Fibroblast of peridontal ligament (primary cell): Measurements from ENCODE around the gene CDX2.
"Not testable (repeated sequence)": the region's sequence is repeated elsewhere in the genome, so short reads cannot be mapped to it uniquely, and the experiment has no call there.

Experiments used
- DNase-seq: peaks from one replicate; pipeline ENCODE4 v3.0.0-alpha.2; 2010; ENCODE audit errors: extremely low read depth

CDX2 gene

GRCh38 chr13:27964741-27965323 is 4.3 kb downstream of the CDX2 start:
- no peak for DNase-seq

DNA sequence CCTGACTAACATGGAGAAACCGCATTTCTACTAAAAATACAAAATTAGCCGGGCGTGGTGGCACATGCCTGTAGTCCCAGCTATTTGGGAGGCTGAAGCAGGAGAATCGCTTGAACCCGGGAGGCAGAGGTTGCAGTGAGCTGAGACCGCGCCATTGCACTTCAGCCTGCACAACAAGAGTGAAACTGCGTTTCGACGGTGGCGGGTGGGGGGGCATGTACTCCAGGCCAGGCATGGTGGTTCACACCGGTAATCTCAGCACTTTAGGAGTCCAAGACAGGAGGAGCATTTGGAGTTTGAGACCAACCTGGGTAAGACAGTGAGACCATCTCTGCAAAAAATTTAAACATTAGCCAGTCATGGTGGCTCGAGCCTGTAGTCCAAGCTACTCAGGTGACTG is 4.9 kb downstream of the CDX2 start:
- DNase-seq, result not testable (repeated sequence)

GRCh38 chr13:27963491-27963890 is 5.6 kb downstream of the CDX2 start:
- no peak for DNase-seq

DNA sequence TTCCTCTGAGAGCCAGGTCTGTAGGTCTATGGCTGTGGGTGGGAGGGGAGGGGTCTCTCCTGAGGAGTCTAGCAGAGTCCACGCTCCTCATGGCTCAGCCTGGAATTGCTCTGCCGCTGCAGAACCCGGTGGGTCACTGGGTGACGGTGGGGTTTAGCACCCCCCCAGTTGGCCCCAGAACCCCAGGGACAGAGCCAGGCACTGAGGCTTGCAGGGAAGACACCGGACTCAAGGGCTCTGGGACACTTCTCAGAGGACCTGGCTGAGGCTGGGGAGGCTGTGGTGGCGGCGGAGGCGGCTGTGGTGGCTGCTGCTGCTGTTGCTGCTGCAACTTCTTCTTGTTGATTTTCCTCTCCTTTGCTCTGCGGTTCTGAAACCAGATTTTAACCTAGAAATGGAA is 6.1 kb downstream of the CDX2 start:
- no peak for DNase-seq

DNA sequence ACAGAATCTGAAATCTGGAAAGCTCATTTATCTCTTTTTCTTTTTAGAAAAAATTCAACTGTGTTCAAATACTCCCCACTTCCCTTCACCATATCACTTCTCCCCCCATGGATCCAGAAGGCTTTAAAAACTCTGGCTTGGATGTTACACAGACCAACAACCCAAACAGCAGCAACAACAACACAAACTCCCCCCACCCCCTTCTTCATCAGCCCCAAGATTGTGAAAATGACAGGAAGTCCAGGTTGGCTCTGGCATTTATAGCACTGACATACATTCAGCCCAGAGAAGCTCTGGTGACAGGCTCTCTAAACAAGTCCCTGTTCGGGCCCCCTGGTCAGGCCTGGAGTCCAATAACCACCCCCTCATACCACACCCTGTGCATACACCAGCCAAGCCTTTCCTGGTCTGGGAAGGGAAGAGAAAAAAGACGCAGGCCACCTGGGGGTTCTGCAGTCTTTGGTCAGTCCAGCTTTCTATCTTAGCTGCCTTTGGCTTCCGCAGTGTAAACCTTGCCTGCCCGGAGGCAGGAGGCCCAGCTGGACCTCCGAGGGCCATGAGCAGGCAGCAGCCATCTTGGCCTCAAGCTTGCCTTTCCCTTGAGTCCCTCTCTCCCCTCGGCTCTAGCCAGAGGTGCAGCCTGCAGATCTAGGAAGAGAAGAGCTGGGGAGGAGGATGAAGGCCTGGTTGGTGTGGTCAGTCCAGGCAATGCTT is 6.8 kb downstream of the CDX2 start:
- DNase-seq, result no peak

DNA sequence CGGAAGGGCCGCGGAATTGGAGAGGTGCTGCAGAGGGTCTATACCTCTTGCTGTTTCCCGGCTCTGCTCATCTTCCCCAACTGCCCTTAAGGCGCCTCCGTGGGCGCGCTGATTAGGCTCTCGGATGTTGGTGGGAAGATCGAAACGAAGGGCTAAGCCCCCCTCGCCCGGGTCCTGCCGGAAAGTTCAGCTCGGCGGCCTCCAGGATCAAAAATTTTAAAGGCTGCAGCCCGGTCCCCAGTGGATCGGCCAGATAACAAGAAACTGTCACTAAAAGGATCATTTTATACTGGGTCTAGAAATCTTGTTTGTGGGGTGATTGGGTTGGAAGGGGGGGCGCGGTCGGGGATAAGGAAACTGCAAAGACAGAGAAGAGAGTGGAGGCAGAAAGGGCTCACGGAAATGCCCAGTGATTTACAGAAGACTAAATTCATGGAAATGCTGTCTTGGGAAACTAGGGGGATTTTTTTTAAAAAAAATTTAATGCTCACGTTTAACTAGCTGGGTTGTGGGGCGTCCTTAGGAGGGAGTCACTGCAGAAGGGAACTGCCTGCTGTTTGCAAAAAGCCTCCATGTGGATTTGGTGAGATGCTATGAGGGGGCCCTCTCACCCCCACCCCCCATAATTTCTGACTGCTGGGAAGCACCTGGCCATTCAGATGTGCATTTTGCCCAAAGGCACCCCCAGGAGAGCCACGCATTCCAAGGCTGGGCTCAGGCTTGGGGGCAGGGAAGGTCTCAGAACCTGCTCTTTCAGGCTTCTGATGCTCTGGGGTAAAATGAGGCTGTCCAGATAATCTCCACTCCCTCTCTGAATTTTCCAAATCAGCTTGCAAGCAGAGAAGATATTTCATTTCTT is 7.7 kb downstream of the CDX2 start:
- no peak for DNase-seq

DNA sequence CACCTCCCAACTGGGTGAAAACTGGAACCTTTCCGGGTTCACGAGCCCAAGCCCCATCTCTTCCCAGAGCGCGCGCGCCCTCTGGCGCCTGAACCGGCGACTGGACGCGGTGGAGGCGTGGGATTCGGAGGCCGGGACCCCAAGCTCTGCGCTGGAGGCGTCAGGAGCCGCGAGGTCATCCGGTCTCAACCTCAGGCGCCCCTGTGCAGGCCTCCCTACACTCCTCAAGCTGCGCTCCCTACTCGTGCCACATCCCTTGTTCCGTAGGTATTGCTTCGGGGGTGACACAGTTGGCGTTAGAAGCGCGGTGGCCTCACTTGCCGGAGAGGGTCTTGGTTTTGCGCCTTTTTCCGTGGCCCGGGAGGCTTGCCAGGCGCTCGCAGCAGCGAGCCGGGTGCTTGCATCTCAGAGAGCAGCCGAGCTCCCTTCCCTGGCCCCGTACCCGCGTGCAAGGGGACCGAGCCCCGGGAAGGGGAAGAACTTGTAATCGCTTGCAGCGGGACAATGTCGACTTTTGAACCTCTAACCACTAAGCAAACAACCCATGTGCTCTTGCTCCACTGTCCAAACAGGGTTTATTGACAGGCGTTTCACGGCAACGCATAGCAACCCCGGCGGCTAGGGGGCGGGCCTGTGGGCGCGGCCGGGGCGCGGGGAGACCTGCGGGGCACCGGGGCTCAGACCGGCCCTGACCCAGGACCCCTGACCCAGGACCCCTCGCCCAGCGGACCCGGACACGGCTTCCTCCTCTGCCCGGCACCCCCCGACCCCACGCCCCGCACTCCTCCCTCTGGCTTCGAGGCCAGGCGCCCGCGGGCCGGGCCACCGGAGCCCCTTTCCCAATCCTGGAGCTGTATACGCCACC is 8.5 kb downstream of the CDX2 start:
- DNase-seq, result no peak

GRCh38 chr13:27959976-27960361 is 9.1 kb downstream of the CDX2 start:
- DNase-seq, result no peak

DNA sequence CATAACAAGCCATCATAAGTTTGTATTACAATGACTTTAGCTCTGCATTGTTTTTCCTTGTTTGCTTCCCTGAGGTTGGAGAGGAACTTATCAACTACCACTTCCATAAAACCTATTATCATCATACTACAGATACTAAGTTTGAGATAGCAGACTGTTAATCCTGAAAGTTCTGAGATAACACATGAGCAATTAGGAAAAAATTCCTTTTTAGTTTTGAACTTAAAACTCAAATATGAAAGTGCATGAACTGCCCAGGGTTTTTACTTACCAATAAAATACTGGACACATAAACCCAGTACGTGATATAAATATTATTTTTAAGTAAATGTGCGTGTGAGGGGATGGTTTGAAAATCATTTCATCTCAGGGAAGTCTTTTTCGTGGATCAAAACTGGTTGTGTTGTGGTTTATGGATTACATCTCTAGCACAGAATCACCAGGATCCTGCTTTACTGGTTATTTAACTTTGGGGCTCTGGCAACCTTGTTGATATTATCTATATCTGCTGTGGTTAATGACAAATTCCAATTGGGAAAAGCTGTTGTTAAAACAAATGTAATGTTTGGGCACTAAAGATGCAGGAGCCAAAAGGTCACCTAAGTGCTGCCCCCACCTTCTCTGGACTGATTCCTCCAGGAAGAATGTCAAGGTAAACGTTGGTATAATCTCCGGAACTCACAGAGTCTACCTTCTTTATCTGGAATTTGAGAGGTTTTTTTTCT is 12.4 kb downstream of the CDX2 start:
- DNase-seq, result no peak

DNA sequence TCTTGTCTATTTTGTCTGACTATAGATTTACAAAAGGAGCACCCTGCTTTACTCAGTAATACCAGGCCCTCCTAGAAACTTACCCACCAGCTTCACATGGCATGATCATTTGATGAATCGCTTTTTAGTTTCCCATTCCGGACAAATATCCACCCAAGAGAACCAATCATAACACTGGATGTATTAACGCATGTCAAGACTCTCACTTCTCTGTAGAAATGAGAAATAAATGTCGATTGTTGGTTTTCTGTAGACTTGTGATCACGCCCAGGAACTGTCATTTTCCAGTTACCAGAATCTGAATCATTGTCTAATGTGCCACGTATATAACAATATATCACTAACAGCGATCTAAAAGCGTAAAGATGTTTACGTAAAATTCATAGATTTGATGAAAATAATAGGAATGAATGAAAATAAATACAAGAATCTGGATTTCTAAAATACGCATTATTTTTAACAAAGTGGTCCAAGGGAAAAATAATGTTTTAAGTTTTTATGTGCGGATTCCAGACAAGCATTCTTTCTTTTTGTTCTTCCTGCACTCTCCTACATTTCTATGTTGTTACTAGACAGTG is 14.0 kb downstream of the CDX2 start:
- DNase-seq, result no peak

DNA sequence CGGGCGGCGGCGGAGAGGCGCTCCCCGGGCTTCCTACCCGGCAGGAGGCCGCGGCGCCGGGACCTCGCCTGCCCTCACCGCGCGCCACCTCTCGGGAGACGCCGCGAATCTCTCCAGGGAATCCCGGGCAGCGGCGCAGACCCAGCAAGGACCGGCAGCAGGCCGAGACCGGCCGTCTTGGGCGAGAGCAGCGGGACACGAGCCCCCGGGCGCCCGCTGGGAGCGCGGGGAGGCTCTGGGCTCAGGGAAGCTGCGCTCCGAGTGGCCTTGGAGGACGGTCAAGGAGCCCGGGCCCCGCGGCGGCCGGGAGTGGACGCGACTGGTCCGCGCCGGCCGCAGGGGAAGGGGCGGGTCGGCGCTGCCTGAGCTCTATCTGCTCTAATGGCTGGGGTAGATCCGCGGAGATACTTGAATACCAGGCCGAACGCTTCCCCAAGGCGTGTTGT is 14.7 kb downstream of the CDX2 start:
- no peak for DNase-seq

- DNase-seq, result peak; percentile 31
Measured at GRCh38 chr13:27953676-27954405, 15.3 kb downstream of the CDX2 start.

DNA sequence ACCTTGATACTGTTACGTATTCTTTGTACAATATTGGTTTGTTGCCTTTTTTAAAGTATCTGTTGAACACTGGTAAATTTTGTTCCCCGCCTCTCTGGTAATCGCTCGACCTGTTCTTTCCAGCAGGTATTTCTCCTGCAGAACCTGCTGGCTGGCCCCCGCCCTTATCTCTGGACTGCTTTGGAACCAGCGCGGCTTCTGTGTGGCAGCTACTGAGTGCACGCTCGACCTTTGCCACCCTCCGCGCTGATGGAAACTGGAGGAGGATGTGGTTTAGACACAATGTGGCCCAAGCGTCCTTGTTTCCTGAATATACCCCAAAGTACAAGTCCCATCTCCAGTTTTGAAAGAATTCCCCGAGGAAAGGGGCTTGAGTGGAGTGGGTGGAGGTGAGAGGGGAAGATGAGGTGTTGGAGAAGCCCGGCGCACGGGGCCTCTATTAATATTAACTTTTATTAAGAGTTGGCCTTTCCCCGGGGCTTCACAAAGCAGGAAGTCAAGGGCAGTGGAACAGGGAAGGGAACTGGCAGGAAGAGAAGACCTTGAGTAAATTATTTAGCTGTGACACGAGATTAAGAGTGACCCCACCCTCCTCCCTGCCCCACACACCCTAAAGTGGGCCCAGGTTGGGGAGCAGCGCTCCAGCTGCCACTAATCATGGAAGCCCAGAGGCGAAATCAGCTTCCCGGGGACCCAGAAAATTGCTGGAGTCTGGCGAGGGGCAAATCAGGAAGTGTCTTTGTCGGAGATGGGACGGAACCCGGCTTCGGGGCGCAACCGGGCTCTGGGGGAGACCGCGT is 16.0 kb downstream of the CDX2 start:
- DNase-seq, result no peak

DNA sequence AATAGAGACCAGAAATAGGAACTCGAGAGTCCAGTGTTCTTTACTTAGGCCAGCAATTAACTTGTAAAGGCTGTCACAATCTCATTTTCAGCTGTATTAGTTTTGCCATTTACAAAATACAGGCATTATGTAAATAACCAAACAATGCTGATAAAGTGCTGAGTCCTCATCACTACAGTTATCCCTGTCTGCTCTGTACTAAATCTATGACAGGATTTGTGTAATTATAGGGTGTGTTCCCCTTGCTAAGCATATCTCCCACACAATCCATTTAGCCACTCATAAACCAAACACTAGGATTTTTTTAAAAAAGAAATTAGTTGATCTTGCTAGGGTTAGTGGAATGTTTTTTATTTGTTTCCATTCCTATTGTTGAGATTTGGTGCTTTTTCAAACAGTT is 26.1 kb downstream of the CDX2 start:
- no peak for DNase-seq

DNA sequence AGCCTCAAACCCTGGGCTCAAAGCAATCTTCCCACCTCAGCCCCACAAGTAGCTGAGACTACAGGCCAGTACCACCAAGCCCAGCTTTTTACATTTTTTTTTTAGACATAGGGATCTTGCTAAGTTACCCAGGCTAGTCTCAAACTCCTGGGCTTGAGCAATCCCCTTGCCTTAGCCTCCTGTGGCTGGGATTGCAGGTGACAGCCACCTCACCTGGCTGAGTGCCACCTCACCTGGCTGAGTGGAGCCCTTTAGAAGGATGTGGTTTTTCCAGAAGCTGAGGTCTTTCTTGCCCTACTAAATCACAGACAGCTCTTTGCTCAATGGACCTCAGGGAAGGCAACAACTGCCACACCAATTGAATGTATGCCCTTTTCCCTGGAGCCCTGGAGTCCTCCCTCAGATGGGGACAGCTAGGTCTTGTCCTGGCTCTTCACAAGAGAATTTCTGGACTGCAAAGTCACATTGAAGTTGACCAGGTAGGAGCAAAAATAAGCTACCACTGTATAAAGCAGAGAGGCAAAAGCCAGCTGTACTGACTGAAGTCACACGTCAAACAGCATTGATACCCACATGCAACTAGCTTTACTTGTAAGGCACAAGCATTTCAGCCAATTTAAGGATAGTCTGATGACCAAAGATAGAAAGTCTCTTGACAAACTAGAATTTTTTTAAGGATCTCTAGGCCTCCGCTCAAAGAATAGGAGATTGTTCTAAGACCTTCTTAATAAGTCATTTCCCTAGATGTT is 35.4 kb downstream of the CDX2 start:
- no peak for DNase-seq

- no peak for DNase-seq
Measured at GRCh38 chr13:27933118-27933517, 36.0 kb downstream of the CDX2 start.

DNA sequence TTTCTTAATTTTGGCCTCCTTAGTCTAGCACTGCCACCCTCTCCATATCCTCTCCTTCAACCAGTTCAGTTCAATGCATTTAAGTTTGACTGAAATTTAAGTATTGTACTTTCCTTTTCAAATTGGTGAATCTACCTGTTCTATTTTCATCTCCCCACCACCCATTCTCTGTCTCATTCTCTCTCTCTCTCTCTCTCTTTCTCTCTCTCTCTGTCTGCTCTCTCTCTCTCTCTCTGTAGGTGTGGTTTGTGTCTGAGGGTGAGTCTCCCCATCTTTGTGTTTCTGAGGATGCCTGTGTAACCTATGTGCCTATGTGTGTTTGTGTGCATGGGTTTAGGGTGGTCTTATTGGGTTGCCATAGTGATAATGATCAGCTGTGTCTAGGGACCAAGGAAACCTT is 39.2 kb downstream of the CDX2 start:
- no peak for DNase-seq
